ENCODE data around the gene FGF21. TPM values are rescaled to one million over a fixed set of nuclear protein-coding genes. Genes with fewer than 3 reads are reported as not detected.

FGF21 gene
- total RNA-seq, 1 donor from 2014 or later, result not detected

- FAIRE-seq, result no peak
- H3K36me3 ChIP-seq (ENCODE audit: control insufficient read depth, insufficient read depth, low read length), result peaks cover 4% of the 10 kb centered on the region
- no peak for TF ChIP-seq CTCF (IDR thresholded peaks at IDR 0.05; ENCODE audit: insufficient read depth, low read length, severe bottlenecking)
Observed at GRCh38 chr19:48799358-48800300, 44.3 kb downstream of the FGF21 start.

GRCh38 chr19:48802623-48803022, 47.3 kb downstream of the FGF21 start:
- TF ChIP-seq CTCF (IDR thresholded peaks at IDR 0.05; ENCODE audit: insufficient read depth, low read length, severe bottlenecking), result no peak
- FAIRE-seq (no peak), DNase-seq (ENCODE audit: low read depth) (no peak)
- Histone ChIP-seq H3K27me3 (ENCODE audit: control insufficient read depth, insufficient read depth, low read length) (no peaks in the 10 kb centered on the region), H3K4me3 (ENCODE audit: low read depth, low read length) (no peak overlapping the region), H3K36me3 (ENCODE audit: control insufficient read depth, insufficient read depth, low read length) (peaks cover 9% of the 10 kb centered on the region)

More at GRCh38 chr19:48799358-48800300, 44.3 kb downstream of the FGF21 start:
- no peak for DNase-seq (ENCODE audit: low read depth)
- Histone ChIP-seq H3K27me3 (ENCODE audit: control insufficient read depth, insufficient read depth, low read length) (no peaks in the 10 kb centered on the region), H3K4me3 (ENCODE audit: low read depth, low read length) (no peak overlapping the region)

- DNase-seq (ENCODE audit: low read depth) (no peak), FAIRE-seq (no peak)
- Histone ChIP-seq H3K4me3 (ENCODE audit: low read depth, low read length) (no peak overlapping the region), H3K36me3 (ENCODE audit: control insufficient read depth, insufficient read depth, low read length) (peaks cover 11% of the 10 kb centered on the region), H3K27me3 (ENCODE audit: control insufficient read depth, insufficient read depth, low read length) (no peaks in the 10 kb centered on the region)
- TF ChIP-seq CTCF (IDR thresholded peaks at IDR 0.05; ENCODE audit: insufficient read depth, low read length, severe bottlenecking), result no peak
Observed at GRCh38 chr19:48804496-48804895, 49.2 kb downstream of the FGF21 start.

GRCh38 chr19:48805452-48805851, 50.1 kb downstream of the FGF21 start:
- TF ChIP-seq CTCF (IDR thresholded peaks at IDR 0.05; ENCODE audit: insufficient read depth, low read length, severe bottlenecking), result no peak
- H3K36me3 ChIP-seq (ENCODE audit: control insufficient read depth, insufficient read depth, low read length), result peaks cover 11% of the 10 kb centered on the region
- no peaks in the 10 kb centered on the region for H3K27me3 ChIP-seq (ENCODE audit: control insufficient read depth, insufficient read depth, low read length)
- DNase-seq (ENCODE audit: low read depth) (no peak), FAIRE-seq (no peak)
- H3K4me3 ChIP-seq (ENCODE audit: low read depth, low read length), result no peak overlapping the region

GRCh38 chr19:48806518-48806817, 51.1 kb downstream of the FGF21 start:
- Histone ChIP-seq H3K27me3 (ENCODE audit: control insufficient read depth, insufficient read depth, low read length) (no peaks in the 10 kb centered on the region), H3K4me3 (ENCODE audit: low read depth, low read length) (no peak overlapping the region), H3K36me3 (ENCODE audit: control insufficient read depth, insufficient read depth, low read length) (peaks cover 11% of the 10 kb centered on the region)
- DNase-seq (ENCODE audit: low read depth), result no peak
- FAIRE-seq, result no peak
- TF ChIP-seq CTCF (IDR thresholded peaks at IDR 0.05; ENCODE audit: insufficient read depth, low read length, severe bottlenecking), result no peak

All from bronchial epithelial cell (primary cell).